Stimulated activated CD4-positive, alpha-beta T cell treated with anti-CD3 and anti-CD28 coated beads, Interleukin-1b, Interleukin-23, amount 100 ng/mL, for 1 hour (primary cell): ENCODE results near the gene ASB15.
"Not testable (repeated sequence)": the region's sequence is repeated elsewhere in the genome, so short reads cannot be mapped to it uniquely, and the experiment has no call there.

Experiments used
- DNase-seq, 2 donors: peaks; one replicate each; pipeline ENCODE4 v3.0.0-alpha.2; 2020; ENCODE audit warnings: low read depth in 2 of 2

Gene ASB15

GRCh38 chr7:123598657-123599056 is 3.0 kb upstream of the ASB15 start:
- no peak for DNase-seq

- DNase-seq, result no peak
Observed at GRCh38 chr7:123599766-123600165, 1.9 kb upstream of the ASB15 start.

DNA sequence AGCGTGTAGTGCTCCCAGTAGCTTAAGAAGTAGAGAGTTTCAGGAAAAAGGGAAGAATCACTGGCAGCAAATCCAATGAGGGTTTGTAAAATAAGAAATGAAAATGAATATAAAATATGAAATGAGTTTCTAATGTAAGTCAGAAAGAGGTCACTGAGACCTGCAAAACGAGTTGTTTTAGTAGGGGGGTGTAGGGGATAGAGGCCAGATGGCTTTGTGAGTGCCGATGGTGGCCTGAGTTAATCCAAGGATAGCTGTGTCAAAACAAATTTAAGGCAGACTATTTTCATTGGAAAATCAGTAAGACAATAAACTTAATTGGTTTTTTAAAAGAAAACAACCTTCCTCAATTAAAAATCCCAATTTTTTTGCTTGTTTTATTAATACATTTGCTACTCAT is 745 bp upstream of the ASB15 start:
- DNase-seq, result no peak

DNA sequence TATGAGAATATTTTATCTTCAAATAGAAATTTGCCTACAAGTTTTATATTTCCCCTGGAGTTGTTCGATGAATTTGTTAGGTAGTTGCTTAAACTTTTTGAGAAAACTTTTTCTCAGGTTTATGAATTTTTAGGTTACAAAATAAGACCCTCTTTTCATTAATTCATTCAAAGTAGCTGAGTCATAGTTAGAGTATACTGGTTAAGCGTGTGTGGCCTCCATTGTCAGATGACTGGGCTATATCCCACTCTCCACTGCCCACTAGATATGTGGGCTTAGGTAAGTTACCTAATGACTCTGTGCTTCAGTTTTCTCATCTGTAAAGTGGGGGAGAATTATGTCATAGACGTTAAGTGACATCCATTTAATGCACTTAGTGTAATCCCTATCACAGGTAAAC is 1.0 kb downstream of the ASB15 start:
- DNase-seq, result no peak

DNA sequence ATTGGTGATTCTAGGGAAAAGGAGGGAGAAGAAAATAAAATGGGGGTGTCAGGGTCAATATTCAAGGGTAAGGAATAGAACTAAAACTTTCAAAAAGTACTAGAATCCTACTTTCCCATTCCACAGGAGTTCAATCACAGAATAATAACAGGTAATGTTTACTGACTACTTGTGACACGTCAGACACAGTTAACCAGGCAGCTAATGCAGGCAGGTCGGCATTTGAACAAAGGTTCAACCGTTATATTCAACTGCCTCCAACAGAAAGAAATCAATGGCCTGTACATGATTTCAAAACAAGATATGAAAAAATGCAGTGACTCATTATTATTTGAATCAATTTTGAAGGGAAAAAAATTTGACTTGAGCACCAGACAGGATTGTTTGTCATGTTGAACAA is 3.1 kb downstream of the ASB15 start:
- no peak for DNase-seq

DNA sequence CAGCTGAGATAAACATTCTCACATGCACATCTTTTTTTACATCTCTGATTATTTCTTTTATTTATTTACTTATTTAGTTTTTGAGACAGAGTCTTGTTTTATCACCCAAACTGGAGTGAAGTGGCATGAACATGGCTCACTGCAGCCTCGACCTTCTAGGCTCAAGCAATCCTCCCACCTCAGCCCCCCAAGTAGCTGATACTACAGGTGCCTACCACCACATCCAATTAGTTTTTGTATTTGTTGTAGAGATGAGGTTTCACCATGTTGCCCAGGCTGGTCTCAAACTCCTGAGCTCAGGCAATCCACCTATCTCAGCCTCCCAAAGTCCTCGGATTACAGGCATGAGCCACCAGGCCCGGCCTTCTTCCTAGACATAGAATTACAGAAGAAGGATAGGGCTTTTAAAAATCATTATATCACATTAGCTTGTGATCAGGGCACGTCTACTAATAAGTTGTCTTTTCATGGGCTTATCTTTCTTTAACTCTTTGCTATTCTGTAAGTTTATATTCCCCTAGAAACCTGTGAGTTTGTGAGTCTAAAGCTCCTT is 5.9 kb downstream of the ASB15 start:
- DNase-seq, result no peak

GRCh38 chr7:123608991-123609882 is 7.6 kb downstream of the ASB15 start:
- no peak for DNase-seq

GRCh38 chr7:123609883-123610239 is 8.2 kb downstream of the ASB15 start:
- DNase-seq, result no peak

DNA sequence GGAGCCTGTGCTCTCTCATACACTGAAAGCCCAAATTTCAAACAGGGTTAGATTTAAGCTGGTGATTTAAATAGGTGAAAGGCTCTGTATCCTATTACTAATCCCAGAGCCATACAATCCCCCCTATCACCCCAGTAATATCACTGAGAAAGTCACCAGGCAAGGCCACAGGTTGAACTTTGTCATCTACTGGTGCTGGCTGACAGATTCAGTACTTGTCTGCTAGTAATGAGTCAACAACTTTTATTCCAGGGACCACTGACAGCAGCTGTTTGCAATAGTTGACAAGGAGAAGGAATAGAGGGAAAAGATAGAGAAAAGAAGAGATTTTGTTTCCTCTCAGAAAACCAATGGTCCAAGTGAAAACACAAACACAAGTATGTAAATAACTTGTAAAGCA is 10.4 kb downstream of the ASB15 start:
- DNase-seq, result no peak

GRCh38 chr7:123615344-123615743 is 13.7 kb downstream of the ASB15 start:
- no peak for DNase-seq

DNA sequence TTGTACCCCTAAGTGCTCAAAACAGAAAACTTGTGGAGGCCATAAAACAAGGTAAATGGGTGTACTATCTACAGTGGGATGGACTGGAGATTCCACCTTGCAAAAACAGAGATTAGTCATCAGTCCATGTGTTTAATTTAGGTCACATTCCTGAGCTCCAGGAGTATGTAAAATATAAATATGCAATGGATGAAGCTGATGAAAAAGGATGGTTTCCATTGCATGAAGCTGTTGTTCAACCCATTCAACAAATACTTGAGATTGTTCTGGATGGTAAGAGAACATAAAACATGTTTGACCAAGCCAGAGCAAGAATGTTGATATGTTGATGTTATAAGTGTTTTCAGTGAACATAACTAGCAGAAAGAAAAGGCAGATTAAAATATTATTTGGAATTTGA is 14.6 kb downstream of the ASB15 start:
- no peak for DNase-seq

DNA sequence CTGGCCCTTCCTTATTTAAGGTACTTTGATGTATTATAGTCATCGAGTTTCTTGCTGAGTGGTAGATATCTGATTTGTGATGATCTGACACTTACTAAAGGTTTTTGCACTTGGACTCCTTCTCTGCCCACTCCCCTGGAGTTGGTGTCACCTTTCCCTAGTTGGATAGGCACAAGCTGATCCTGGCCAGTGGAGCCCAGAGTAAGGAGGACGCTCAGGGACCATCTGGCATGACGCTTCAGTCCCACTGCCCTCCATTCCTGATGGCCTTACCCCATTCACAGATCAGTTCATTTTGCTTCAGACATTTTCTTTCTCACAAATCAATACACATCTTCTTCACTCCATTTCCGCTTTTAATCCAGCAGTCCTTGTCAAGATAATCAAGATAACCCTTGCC is 20.1 kb downstream of the ASB15 start:
- DNase-seq, result no peak

- no peak for DNase-seq
Observed at GRCh38 chr7:123622660-123623386, 21.2 kb downstream of the ASB15 start.

DNA sequence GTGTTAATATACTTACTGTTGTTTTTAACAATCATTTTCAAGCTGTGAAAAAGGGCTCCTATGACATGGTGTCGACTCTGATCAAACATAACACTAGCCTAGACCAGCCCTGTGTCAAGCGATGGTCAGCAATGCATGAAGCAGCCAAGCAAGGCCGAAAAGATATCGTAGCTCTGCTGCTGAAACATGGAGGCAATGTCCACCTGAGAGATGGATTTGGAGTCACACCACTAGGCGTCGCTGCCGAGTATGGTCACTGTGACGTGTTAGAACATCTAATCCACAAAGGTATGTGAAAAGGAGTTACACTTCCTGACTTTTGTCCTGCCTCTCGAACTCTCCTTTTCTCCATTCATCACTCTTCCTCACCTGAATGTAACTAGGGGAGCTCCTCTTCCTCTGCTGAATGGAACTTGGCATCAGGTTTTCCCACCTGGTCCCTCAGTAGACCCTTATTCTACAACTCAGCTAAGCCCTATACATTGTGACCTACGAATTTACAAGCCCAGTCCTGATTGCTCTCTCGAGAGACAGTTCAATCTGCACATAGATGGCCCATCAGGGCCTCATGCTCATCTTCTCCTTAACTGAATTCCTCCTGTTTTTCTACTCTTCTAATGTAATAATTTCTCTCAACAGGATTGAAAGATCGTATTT is 23.0 kb downstream of the ASB15 start:
- peak; percentile 1 to 36 for DNase-seq

GRCh38 chr7:123625254-123625653 is 23.6 kb downstream of the ASB15 start:
- DNase-seq, result no peak

DNA sequence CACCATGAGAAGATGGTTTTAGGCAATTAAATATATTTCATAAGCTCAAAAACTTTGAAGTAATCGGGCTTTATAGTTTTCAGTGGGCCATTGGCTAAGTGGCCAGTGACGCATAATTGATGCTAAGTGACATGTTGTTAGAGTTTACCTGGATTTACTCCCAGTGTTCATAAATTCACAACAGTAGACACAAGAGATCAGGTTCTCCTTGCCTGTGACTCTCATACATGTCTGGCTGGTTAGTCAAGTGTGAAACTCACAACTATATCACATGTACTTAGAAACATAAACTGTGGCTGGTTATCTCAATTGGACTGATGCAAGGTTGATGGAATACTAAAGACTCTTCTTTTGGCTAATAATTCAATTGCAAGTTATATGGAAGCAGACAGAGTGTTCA is 26.2 kb downstream of the ASB15 start:
- no peak for DNase-seq

DNA sequence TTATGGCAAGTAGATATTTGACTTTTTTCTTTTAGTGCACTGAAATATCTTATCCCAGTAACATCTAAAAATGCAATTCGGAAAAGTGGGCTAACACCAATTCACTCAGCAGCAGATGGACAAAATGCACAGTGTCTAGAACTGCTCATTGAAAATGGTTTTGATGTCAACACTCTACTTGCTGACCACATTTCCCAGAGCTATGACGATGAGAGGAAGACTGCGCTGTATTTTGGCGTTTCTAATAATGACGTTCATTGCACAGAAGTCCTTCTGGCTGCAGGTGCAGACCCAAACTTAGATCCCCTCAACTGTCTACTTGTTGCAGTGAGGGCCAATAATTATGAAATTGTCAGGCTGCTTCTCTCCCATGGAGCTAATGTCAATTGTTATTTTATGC is 27.2 kb downstream of the ASB15 start:
- DNase-seq, result no peak

DNA sequence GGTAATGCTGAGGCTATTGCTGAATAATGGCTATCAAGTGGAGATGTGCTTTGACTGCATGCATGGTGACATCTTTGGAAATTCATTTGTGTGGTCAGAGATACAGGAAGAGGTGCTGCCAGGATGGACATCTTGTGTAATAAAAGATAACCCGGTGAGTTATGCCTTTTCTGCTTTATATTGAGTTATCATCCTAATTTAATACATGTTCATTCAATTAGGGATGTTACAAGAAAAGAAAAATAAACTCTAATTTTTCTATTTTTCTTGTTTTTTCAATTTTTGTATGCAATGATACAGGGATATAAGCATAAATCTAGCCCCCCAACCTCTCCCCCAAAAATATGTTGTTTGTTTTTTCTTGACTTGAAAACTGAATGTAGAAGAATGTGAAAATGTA is 27.7 kb downstream of the ASB15 start:
- DNase-seq, result no peak

DNA sequence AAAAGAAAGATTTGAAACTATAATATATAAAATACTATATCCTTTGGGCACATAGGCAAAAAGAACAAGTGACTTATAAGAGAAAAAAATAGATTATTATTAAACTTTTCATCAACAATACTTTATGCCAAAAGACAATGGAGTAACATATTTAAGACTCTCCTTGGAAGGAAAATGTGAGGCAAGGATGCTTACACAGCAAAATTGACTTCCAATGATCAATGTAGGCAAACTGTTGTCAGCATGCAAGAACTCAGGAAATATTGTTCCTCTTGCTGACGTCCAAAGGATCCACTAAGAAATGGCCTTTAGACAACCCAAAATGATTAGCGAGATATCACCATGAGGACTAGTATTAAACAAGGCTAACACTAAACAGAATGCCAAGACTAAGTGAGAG is 31.2 kb downstream of the ASB15 start:
- DNase-seq, result no peak

- DNase-seq, result no peak
Observed at GRCh38 chr7:123633553-123633952, 31.9 kb downstream of the ASB15 start.

DNA sequence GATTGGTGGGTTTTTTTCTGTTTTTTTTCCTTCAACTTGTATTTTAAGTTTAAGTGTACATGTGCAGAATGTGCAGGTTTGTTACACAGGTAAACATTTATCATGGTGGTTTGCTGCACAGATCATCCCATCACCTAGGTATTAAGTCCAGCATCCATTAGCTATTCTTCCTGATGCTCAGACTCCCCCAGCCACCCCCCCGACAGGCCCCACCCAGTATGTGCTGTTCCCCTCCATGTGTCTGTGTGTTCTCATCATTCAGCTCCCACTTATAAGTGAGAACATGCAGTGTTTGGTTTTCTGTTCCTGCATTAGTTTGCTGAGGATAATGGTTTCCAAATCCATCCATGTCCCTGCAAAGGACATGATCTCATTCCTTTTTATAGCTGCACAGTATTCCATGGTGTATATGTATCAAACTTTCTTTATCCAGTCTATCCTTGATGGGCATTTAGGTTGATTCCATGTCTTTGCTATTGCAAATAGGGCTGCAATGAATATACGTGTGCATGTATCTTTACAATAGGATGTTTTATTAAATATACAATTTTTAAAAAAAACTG is 32.5 kb downstream of the ASB15 start:
- DNase-seq, result not testable (repeated sequence)
